Measurements from ENCODE around the gene SEM1.
"Not testable (repeated sequence)": the region's sequence is repeated elsewhere in the genome, so short reads cannot be mapped to it uniquely, and the experiment has no call there.

Gene SEM1

DNA sequence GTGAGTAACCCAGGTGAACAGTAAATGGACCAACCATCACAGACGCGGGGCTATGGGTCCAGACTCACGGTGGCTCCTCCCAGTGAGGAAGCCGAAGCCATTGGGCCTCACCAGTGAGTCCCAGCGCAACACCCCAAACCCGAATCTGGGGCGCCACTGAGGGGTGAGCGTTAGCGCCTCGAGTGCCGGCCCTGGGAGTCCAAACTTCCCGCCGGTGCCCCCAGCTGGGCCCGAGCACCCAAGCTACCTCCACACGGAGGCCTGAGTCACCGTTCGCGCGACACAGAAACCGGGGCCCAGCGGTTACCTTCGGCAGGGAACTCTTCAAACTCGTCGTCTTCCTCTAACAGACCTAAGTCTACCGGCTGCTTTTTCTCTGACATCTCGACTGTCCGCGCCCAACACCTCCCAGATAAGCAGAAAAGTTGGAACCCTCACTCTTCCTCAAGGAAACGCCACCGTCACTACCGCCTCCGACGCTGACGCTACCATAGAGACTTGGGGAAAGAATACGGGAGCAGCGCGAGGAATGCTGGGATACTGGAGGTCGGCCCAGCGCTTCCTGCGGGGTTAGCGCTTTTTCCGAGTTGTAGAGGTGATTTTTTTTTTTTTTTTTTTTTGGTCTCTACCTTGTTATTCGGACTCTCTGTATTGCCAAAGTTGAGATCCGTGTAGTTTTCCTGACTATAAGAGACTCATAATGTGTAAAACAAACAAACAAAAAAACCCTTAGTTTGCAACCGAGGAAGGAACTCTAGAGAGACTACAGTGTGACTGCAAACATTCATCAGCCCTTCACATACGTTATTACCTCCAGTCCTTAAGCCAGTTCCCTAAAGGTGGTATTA lies at the start of gene SEM1:
TSS of gene SEM1 (minus strand) at position 466 of the 848 bp plus-strand sequence. CDS start at position 383, 83 bp downstream.
- DNase-seq = peak; percentile 76

DNA sequence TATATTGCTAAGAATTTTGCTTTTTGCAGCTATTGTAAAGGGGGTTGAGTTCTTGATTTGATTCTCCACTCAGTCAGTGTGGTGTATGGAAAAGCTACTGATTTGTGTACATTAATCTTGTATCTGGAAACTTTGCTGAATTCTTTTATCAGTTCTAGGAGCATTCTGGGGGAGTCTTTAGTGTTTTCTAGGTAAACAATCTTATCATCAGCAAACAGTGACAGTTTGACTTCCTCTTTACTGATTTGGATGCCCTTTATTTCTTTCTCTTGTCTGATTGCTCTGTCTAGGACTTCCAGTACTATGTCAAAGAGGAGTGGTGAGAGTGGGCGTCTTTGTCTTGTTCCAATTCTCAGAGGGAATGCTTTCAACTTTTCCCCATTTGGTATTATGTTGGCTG lies 48.2 kb upstream of the SEM1 start:
- DNase-seq = not testable (repeated sequence)

DNA sequence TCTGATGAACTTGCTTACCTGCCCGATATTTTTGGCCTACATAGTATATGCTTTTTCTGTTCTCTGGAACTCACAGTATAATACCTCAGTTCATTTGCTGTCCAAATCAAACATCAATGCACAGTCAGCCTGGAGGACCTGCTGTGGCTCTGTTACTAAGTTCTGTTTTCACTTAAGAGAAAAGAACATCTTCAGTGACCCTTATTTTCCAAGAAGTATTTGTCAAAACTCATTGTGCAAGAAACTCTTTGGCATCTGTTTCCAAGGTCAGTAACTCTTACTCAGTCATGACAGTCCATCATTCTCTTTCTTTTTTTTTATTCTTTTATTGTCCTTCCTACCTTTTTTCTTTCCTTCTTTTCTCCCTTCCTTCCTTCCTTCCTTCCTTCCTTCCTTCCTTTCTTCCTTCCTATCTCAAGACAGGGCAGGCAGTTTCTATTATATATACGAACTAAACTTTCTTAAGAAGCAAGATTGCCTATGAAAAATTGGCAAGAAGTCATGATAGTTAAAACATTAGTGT lies 37.8 kb upstream of the SEM1 start:
- DNase-seq = no peak

DNA sequence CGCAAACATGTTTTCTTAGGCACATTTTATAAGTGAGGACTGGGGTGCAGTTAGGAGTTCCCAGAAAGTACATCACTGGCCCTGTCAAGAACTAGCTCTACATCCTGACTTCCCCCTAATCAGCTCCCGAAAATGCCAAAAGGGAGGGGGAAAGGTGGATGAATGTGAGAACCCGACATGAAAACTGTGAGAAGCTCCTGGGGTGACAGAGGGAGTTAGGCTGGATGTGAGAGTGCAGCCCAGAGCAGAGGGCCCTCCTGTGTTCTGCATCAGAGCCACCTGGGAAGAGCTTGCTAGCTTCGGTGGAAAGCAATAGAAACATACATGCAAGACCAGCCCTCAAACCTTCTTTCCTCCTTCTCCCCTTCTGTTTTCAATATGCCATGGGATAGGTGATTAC lies 30.5 kb upstream of the SEM1 start:
- no peak for DNase-seq

DNA sequence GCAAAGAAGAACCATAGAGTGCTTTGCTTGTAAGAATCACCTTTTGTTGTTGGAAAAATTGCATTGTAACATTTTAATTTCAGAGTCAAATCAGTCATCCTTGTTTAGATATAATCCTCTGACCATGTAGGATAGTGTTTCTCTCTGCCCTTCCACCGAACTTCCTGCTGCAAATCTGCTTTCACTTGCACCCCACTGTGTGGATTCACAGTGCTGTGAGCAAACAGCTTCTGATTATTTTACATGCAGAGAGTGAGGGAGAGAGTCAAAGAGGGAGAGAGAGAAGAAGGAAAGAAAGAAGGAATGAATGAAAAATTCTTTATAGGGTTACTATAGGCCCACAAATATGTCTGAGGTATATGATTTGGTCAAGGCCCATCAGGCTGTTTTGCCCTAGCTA lies 30.0 kb upstream of the SEM1 start:
- DNase-seq = peak; percentile 35

DNA sequence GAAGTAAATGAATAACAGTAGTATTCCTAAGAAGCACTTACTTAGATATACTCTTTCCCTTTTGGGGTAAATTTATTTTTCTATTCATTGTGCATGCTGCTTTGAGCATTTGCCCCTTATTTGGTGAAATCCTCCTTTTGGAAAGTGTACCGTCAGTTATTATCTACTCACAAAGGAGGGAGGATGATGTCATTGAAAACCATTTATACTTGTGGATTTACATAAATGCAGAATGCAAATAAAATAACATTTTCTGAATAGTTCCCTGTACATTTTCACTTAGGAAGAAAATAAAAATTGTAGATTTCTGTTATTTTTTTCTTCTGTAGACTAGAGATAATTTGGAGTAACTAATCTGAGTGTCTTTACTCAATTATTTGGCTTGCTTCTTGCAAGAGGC lies 29.5 kb upstream of the SEM1 start:
- no peak for DNase-seq

DNA sequence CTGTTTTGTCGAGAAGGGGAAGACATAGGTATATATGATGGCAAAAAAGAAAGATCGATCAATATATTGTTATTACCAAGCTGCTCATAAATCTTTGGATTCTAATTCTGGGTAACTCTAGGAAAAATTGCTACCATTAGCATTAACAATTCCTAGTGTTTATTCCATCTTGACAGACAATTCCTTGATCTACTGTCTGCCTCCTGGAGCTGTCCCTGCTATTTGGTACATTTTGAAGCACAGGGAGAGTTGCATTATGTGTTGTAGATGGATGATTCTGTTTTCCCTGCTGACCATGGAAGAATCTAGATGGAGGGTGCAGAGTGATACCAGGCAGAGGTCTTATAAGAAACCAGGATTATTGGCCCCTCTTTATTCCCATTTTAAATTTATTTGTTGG lies 29.1 kb upstream of the SEM1 start:
- DNase-seq = no peak

DNA sequence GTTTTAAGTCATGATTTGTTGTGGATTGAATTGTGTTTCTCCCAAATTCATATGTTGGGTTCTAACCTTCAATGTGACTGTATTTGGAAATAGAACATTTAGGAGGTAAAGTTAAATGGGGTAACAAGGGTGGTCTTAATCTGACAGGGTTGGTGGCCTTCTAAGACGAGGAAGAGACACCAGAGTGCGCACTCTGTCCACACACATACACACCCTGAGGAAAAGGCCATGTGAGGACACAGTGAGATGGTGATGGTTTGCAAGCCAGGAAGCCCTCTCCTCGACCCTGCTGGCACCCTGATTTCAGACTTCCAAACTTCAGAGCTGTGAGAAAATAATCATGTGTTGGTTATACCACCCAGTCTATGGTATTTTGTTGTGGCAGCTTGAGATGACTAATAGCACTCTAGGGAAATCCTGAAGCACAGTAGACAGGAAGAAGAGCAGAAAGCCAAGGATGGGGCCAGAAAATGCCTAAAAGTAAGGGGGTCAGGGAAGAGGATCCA lies 28.0 kb upstream of the SEM1 start:
- DNase-seq = no peak

DNA sequence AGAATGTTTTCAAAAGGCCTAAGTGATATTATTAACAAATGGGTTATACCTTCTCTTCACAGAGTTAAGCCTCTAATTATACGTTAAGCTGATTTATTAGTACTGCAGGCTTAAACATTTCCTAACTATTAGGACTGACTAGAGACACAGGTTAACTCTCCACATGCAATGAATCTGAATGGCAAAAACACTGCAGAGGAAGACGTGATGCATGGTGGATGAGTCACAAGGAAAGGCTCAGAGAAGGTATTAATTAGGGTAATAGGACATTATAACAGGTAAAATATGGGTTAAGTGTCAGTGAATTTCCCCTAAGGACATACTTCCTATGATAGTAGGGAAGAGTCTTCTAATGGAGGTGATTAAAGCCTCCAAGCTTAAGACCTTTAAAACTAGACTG lies 24.7 kb upstream of the SEM1 start:
- peak; percentile 55 for DNase-seq

DNA sequence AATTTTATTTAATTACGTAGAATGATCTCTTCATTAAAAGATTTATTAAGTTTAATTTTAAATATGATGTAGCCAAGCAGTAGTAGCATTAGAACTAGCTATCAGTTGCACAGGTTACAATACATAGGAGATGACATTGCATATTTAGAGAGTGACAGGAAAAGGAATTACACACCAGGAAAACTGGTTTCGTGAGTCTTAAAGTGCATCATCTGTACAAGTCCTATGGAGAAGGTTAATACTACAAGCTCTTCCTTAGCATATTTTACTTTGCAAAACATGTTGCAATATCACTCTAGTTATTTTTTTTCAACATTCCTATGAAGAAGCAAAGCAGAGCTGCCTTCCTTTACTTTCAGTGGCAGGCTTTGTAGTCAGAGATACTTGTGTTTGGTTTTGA lies 20.2 kb upstream of the SEM1 start:
- no peak for DNase-seq

DNA sequence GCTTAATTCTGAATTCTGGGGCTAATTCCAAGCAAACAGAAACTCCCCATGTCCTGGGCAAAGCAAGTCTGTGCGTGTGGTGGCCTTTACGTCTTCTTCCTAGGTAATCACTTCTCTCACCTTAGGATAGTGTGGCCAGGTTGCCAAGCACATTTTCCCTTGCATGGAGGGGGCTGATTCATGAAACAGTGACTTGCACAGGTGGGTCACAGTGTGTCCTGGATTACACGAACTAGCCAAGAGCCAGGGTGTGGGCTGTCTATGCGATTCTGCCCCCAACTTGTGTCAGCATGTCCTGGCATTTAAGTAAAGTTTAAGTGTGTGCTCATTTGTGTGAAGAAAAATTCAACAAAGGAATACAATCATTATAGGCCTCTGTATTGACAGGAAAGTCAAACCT lies 18.5 kb upstream of the SEM1 start:
- no peak for DNase-seq

DNA sequence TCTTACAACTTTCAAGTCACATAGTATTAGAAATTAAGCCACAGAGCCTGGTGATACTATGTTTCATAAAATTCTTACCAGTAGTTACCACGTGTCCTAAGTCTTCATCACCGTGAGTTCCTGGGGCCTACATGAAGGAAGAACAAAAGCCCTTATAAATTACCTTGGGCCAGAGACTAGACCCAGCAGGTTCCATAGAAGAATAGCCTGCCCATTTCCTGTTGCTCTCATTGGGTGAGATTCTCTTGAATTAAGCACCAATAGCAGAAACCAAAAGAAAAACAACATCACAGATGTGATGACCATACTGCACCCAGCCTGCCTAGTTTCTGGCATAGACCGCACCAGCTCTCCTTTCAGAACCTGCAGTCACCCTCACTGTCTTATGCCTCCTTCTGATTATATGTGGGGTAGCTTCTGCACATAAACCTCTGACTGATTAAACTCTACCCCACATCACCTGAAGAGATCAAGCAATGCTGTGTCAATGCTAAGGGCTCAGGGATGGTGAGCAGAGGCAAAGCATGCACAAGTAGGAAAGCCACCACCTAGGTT lies 18.0 kb upstream of the SEM1 start:
- DNase-seq = no peak

DNA sequence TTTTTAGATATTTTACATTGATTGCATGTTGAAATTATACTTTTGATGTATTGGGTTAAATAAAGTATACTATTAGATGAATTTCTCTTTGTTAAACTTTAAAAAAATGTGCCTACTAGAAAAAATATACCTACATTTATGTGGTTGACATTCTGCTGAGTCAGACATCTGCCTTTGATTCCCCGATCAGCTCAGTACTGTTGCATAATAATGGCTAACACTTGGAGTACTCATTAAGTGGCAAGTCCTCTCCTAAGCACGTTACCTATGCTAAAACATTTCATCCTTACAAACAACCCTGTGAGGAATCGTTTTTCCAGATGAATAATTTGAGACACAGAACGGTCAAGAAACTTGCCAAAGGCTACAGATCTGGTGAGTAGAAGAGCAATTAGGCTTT lies 14.0 kb upstream of the SEM1 start:
- no peak for DNase-seq

DNA sequence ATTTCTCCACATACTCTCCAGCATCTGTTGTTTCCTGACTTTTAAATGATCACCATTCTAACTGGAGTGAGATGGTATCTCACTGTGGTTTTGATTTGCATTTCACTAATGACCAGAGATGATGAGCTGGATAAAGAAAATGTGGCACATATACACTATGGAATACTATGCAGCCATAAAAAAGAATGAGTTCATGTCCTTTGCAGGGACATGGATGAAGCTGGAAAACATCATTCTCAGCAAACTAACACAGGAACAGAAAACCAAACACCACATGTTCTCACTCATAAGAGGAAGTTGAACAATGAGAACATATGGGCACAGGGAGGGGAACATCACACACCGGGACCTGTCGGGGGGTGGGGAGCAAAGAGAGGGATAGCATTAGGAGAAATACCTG lies 13.3 kb upstream of the SEM1 start:
- DNase-seq = not testable (repeated sequence)

DNA sequence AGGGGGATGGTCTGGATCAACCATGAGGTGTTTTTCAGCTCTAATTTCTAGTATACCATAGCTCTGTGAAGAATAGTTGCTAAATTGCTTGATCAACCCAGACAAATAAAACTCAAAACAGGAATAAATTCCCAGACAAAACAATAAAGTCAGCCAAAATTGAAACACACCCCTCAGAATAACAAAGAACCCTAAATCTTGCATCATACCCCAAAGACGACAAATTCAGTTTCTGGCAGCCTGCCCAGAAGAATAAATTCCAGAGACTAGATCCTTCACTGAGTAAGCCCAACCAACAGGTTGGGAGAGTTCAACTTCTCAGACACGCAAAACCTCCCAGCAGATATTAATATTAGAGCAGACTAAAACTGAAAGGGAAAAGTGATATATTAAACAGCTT lies 11.2 kb upstream of the SEM1 start:
- DNase-seq = no peak

DNA sequence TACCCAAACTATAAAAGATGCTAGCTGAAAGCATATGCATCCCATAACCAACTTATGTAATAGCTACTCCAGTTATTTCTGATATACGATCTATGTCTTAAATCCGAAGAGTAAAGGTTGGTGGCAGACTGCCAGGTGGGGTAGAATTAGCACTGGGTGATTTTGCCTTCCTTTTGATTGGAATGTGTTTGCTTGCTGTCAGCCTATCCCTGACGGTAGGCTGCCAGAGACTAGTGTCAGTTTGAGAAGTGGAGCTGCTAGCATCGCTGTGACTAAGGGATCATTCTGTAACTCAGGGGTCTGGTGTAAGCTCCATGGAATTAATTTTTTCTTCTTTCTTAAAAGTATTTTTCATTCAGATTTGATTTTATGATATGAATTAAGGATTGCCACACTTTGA lies 9.5 kb upstream of the SEM1 start:
- peak; percentile 66 for DNase-seq

DNA sequence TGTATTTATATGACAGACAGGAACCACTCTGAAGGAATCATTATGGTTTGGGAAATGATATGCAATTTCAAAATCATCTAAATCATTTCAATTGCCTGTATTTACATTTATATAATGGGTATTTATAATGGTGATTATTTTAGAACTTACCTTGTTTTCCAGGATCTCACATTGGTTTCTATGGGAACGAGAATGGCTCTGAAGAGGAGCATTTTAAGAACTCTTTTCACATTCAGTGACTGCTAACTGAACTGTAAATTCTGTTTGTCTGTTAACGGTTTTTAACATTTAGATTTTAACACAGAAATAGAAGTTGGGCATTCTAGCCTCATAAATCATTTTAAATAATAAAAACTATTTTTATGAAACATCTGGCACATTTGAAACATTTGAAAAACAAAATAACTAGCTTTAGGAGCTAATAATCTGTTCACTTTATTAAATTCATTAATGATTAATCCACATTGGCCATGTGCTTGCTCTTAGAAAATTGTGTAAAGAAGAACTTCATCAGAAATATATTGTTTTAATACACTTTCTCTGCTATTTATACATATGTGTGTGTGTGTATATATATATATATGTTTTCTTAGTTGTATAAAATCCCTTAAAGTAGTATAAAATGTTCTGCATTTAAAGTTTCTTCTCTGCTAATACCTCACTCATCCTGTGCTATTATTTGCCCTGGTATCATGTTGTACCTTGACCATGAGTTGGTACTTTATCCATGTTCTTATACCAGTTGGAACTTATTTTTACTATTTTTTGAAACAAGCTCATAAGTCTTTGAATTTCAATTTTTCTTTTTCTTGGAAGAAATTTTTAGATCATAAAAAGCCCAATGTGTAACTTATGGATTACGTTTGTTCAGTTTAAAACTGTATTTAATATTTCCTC lies 8.7 kb upstream of the SEM1 start:
- DNase-seq = no peak

DNA sequence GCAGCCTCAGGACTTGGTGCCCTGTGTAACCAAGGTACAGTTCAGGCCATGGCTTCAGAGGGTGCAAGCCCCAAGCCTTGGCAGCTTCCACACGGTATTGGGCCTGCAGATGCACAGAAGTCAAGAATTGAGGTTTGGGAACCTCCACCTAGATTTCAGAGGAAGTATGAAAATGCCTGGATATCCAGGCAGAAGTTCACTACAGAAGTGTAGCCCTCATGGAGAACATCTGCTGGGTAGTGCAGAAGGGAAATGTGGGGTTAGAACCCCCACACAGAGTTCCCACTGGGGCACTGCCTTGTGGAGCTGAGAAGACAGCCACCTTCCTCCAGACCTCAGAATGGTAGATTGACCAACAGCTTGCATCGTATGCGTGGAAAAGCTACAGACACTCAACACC lies 3.4 kb upstream of the SEM1 start:
- no peak for DNase-seq

DNA sequence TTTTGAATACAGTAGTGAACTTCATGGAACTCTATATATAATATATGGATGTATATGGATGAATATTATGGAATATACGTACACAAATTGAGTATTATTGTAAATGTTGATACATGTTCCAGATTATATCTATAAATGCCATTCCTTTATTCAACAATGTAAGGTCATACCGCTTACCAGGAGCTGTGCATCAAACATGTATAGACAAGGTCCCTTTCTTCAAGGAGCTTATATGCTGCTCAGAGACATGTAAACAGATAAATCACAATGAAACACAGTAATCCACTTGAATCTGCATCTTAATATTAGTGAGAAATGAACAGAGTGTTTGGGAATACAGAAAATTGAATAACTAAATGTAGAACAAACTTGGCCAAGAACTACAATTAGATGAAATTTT lies 898 bp upstream of the SEM1 start:
- no peak for DNase-seq

DNA sequence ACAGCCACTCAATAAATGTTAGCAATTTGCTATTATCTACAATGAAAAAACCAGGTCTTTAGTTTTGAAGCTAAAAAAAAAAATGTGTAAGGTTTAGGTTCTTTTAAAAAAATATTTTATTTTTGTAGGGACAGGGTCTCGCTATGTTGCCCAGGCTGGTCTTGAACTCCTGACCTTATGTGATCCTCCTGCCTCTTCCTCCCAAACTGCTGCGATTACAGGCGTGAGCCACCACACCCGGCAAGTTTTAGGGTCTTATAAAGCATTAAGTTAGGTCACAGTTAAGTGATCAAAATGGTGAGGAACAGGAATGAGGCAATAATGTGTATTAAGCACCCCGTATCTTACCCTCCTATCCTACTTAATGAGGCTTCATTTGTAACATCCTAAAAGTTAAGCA lies 774 bp downstream of the SEM1 start:
- no peak for DNase-seq

DNA sequence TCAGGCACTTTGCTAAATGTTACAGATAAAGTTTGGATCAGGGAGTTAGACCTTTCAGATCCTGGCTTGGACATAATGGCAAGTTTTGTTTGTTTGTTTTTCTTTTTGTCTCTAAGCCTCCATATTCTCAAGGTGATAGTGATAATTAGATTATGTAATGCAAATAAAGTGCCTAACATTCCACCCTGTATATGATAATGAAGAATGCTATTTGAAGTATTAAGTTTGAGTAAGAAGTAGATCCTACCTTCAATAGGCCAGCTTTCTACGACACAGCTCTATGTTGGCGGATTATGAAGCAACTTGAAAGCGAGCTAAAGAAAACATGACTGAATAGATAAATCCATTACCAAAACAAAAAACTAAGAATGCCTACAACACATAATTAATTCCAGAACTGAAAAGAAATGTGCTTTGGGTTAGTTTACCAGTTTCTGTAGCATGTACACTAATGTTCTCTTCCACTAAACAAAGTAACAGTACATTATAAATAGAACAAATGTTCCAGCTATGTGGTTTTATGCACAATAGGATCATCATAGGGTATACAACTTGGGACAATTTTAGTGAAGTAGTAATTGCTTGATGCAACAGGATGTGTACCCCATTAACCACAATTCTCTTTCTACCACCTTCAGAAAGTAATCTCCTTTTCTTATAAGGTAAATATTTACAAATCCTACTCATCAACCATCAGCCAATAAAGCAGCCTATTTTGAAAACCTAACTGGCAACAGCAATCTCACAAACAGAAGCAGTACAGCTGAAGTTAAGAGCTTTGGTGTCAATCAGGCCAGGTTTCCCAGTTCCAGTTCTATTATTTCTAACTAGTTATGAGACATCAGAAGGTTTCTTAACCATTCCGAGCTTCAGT lies 1.5 kb downstream of the SEM1 start:
- DNase-seq = no peak

DNA sequence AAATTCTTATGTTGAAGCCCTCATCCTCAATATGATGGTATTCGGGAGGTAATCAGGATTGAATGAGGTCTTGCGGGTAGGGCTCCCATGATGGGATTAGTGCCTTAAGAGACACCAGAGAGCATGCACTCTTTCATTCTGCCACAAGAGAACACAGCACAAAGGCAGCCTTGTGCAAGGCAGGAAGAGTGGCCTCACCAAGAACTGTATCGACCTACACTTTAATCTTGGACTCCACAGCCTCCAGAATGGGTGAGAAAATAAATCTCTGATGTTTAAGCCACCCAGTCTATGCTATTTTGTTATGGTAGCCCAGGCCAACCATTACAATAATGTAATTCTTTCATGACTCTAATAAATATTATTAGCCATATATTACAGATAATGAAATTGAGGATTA lies 8.4 kb downstream of the SEM1 start:
- no peak for DNase-seq

All from NCI-H1417 treated with DMSO at 0.1 percent for 48 hours (cell line).